Fibroblast of pulmonary artery (primary cell): ENCODE results near the gene GTPBP3.

Experiments
- DNase-seq: peaks from one replicate; pipeline ENCODE4 v3.0.0-alpha.2; 2010; ENCODE audit warnings: low read depth
- H3K4me3 ChIP-seq: replicated peaks from 2 replicates; pipeline ENCODE4 v1.5.1; 2011; ENCODE audit warnings: low read depth, mild to moderate bottlenecking, control low read depth, low read length, moderate library complexity
- CTCF ChIP-seq: IDR thresholded peaks from 2 replicates; pipeline ENCODE4 v1.5.1; 2011; ENCODE audit warnings: mild to moderate bottlenecking, control low read depth, low read length, inconsistent platforms; ENCODE audit errors: missing control alignments

GTPBP3 gene

GRCh38 chr19:17325133-17325532 is 12.2 kb upstream of the GTPBP3 start:
- TF ChIP-seq CTCF: no peak
- DNase-seq: no peak

GRCh38 chr19:17325881-17326594 is 11.3 kb upstream of the GTPBP3 start:
- no peak overlapping the region for H3K4me3 ChIP-seq
- no peak for DNase-seq
- no peak for TF ChIP-seq CTCF

More at GRCh38 chr19:17325133-17325532, 12.2 kb upstream of the GTPBP3 start:
- no peak overlapping the region for H3K4me3 ChIP-seq

- no peak for TF ChIP-seq CTCF
- H3K4me3 ChIP-seq: no peak overlapping the region
- no peak for DNase-seq
Measured at GRCh38 chr19:17326595-17326966, 10.8 kb upstream of the GTPBP3 start.

GRCh38 chr19:17327068-17327653 is 10.2 kb upstream of the GTPBP3 start:
- no peak overlapping the region for H3K4me3 ChIP-seq

GRCh38 chr19:17327654-17328516 is 9.5 kb upstream of the GTPBP3 start:
- DNase-seq: peak; percentile 65
- peak; percentile 41 for TF ChIP-seq CTCF
- peak overlapping the region; percentile 3 for H3K4me3 ChIP-seq

More at GRCh38 chr19:17327068-17327653, 10.2 kb upstream of the GTPBP3 start:
- no peak for TF ChIP-seq CTCF
- no peak for DNase-seq

- no peak for DNase-seq
- peak overlapping the region; percentile 3 for H3K4me3 ChIP-seq
- no peak for TF ChIP-seq CTCF
Measured at GRCh38 chr19:17328517-17329365, 8.6 kb upstream of the GTPBP3 start.
